Hypothalamus (tissue), 51 donors: ENCODE data around the gene ACTL9.
A peak's percentile ranks its signal among the peaks of the same experiment; 100 is the strongest.

Experiments
- DNase-seq, 51 donors: peaks; one replicate each; lab custom pipeline; 2025; lab: John Stamatoyannopoulos, UW

The ACTL9 gene

GRCh38 chr19:8688930-8689329, 9.7 kb downstream of the ACTL9 start:
- DNase-seq = no peak

DNA sequence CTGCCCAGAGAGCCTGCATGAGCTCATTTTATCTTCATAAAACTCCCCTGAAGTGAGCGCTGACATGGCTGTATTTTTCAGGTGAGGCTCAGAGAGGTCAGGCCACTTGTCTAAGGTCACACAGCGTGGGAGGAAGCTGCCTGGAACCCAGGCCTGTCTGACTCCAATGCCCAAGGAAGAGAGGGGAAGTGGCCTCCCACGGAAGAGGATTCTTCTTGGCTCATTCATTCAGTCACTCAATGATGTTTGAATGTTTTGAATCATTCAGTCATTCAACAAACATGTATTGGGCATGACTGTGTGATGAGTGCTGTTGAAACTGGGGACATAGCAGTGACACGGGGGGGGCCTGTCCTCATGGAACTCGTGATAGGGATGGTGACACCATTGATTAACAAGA, 12.0 kb downstream of the ACTL9 start:
- DNase-seq = no peak

GRCh38 chr19:8684001-8684902, 14.3 kb downstream of the ACTL9 start:
- DNase-seq = no peak

DNA sequence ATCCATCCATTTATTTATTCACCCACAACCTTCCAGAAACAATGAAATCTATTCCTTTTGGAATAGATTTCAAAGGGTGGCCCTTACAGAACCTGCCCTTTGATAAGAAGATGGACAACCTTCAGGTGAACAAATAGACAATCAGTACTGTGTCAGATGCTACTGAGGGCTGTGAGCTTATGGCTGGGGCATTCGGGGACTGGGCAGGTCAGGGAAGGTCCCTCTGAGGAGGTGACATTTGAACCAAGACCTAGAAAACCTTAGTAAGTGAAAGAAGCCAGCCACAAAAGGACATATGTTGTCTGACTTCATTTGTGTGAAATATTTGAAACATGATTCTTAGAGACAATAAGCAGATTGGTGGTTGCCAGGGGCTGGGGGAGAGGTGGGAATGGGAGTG, 15.7 kb downstream of the ACTL9 start:
- no peak for DNase-seq

- DNase-seq = no peak
Measured at GRCh38 chr19:8682472-8682871, 16.1 kb downstream of the ACTL9 start.

GRCh38 chr19:8681345-8682029, 17.1 kb downstream of the ACTL9 start:
- DNase-seq = no peak

- no peak for DNase-seq
Measured at GRCh38 chr19:8680676-8681344, 17.8 kb downstream of the ACTL9 start.

GRCh38 chr19:8678244-8678807, 20.3 kb downstream of the ACTL9 start:
- no peak for DNase-seq

GRCh38 chr19:8675066-8675465, 23.5 kb downstream of the ACTL9 start:
- DNase-seq = no peak

- DNase-seq = no peak
Measured at GRCh38 chr19:8673276-8673891, 25.2 kb downstream of the ACTL9 start.

- DNase-seq = no peak
Measured at GRCh38 chr19:8666814-8667405, 31.7 kb downstream of the ACTL9 start.

- DNase-seq = no peak
Measured at GRCh38 chr19:8665468-8666213, 33.0 kb downstream of the ACTL9 start.

GRCh38 chr19:8664671-8665057, 33.9 kb downstream of the ACTL9 start:
- no peak for DNase-seq

DNA sequence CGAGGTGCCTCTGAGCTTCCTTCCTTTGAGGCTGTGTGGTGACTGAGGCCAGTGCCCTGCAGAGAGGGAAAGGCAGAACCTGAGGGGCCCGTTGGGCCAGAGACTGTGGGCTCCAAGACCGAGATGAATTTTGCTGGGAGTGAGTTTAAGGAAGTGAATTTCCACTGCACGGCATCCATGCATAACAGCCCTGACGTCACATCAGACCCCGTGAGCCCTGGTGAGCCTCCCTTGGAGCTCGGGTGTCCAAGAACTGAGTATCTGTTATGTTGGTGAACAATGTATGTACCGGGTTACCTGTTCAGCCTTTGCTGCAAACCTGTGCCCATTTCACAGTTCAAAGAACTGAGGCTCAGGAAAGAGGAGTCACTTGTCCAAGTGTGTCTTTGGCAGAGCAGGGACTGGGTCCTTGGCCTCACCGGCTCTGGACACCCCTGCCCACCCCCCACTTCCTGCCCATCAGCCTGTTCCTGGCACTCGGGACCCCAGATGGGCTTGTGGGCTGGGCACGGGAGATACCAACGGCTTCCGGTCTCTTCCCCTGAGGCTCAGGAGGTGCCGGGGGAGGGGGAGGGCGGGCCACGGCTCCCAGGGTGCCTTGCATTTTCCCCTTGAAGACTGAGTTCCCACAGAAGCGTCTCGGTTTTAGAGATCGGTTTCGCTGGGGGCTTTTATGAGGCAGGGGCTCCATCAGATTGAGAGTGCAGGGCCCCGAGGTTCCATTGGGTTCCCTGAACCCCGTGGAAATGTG, 34.5 kb downstream of the ACTL9 start:
- peak in 4 of 51 donors; percentile 0 to 10 (median 2) for DNase-seq

- DNase-seq = no peak
Measured at GRCh38 chr19:8662263-8662662, 36.3 kb downstream of the ACTL9 start.

DNA sequence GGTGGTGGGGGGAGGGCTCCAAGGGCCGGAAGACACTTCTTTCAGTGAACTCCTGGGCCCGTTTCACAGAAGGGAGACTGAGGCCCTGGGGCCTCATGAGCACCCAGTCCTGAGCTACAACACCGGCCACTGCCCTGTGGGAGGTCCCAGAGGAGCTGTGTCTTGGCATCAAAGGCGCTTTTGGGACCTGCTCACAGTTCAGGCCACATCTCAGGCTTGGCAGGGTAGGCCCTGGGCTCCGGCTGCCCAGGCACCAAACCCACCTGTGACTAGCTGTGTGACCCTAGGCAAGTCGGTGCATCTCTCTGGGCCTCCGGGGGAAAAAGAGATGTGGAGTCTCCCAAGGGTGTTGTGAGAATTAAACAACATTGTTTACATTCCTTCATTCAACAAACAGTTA, 38.7 kb downstream of the ACTL9 start:
- no peak for DNase-seq

- DNase-seq = no peak
Measured at GRCh38 chr19:8657869-8658268, 40.7 kb downstream of the ACTL9 start.

DNA sequence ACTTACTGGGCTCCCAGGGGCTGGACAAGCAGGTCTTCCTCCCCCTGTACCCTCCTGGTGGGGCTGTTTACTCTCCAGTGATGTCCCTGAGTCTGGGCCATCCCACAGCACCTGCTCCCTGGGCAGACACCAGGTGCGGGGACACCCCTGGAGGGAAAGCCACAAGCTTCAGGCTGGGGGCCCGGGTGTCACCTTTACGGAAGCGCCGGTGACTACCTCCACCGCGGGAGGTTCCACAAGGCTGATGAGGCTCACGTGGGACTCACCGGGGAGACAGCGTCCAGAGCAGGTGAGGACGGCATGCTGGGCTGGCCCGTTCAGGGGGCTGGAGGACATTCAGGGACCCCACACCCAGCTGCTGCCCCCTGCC, 43.3 kb downstream of the ACTL9 start:
- DNase-seq = no peak
